CD4-positive, alpha-beta T cell treated with Interleukin-17A for 4 hours (primary cell): Measurements from ENCODE around the gene BTK.

Experiments
- DNase-seq: peaks from one replicate; pipeline ENCODE4 v3.0.0-alpha.2; 2020; ENCODE audit warnings: mixed read lengths

Gene BTK

DNA sequence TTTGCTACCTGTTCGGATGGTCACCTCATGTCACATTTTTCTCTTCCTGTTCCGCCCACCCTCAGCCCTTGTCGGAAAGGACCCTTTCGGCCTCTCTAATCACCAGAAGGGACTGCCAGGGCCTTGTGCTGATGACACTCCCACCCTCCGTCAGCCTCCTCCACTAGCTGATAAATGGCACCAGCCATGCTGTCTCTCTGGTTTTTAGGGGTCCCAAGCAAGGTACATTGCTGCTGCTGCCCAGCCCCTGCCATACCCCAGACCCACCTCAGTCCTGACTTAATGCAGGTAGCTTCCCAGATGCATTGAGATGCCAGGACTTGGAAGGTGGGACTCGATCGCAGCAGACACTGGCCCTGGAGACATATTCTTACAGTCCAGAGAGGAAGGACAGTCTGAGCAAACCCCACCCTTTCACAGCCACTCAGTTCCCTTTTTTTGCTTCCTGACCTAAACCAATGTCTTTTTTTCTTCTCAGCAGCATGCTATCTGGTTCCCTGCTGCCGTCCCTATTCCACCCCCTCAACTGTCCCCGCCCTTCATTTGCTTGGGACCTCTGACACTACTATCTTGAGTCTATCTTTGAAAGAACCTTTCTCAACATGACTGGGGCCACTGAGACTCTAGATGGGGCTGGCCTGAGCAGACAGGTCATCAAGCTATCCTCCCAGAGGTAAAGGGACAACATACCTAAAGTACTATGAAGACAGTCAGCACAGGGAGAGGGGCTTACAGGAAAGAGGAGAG, at the start of gene BTK:
TSS of gene BTK (minus strand) at position 397 of the 747 bp plus-strand sequence. CDS start 10,907 bp downstream, outside the sequence.
- no peak for DNase-seq

GRCh38 chrX:101430457-101431078, 44.6 kb upstream of the BTK start:
- no peak for DNase-seq

DNA sequence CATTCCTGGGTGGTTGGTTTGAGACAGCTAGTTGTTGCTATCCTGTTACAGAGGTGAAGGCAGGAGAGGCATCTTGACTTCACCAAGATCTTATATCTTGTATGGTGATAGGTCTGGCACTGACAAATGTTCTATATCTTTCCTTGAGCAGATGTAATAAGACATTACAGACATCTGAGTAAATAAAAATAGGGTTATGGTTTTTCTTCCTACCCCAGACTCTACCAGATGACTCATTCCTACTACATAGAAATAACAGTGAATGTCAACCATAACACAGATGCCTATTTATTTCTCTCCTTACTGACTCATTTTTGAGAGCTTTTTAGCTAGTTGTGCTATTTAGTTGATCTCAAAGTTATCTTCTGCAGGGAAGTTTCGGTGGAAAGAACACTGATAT, 43.9 kb upstream of the BTK start:
- no peak for DNase-seq

DNA sequence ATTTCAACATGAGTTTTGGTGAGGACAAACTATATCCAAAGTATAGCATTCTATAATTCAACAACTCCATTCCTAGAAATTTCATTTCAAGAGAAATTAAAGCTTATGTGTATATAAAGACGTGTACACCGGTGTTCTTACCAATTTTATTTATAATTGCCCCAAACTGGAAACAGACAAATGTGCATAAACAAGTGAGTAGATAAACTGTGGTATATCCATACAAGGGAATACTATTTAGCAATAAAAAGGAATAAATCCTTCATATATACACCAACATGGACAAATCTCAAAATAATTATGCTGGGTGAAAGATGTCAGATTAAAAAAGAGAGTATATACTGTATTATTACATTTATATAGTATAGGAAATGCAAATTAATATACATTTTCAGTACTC, 42.0 kb upstream of the BTK start:
- no peak for DNase-seq

- DNase-seq: no peak
Measured at GRCh38 chrX:101419489-101419888, 33.5 kb upstream of the BTK start.

DNA sequence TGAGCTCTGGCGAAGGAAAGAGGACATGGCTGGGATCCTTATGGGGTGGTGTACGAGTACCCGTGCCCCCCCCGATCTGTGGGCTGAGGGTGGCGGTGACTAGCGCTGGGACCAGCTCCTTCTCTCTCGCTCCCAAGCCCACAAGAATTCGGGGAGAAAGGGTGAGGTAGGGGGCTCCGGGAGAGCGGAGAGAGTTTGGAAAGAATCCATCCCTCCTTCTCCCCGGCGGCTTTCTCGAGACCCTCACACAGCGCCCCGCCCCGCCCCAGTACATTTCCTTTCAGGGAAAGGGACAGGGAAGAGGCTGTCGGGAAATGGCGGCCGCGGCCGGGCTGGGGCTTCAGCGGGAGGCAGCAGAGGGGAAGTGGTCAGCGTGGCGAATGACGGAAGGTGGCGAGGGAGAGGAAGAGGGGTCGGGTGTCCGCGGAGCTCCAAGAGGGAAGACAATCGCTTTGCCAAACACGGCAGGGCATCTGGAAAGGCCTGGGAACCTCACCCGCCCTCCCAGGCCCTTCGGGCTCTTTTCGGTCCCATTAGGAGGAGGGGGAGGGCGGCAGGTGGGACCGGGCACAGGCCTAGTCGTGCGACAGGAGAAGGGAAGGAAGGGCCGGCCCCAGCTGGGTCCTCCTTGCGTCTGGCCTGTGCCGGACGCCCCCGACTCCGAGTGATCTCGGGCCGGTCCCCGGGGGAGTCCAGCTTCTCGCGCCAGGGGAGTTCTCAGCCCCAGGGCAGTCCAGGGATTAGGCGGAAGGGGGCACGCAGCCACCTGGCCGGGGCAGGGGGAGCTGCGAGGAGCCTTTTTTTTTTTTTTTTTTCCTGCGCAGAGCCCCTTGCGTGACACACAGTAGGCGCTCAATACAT, 32.2 kb upstream of the BTK start:
- peak; percentile 56 for DNase-seq

- DNase-seq: no peak
Measured at GRCh38 chrX:101417190-101417589, 31.2 kb upstream of the BTK start.

GRCh38 chrX:101416691-101417090, 30.7 kb upstream of the BTK start:
- no peak for DNase-seq

DNA sequence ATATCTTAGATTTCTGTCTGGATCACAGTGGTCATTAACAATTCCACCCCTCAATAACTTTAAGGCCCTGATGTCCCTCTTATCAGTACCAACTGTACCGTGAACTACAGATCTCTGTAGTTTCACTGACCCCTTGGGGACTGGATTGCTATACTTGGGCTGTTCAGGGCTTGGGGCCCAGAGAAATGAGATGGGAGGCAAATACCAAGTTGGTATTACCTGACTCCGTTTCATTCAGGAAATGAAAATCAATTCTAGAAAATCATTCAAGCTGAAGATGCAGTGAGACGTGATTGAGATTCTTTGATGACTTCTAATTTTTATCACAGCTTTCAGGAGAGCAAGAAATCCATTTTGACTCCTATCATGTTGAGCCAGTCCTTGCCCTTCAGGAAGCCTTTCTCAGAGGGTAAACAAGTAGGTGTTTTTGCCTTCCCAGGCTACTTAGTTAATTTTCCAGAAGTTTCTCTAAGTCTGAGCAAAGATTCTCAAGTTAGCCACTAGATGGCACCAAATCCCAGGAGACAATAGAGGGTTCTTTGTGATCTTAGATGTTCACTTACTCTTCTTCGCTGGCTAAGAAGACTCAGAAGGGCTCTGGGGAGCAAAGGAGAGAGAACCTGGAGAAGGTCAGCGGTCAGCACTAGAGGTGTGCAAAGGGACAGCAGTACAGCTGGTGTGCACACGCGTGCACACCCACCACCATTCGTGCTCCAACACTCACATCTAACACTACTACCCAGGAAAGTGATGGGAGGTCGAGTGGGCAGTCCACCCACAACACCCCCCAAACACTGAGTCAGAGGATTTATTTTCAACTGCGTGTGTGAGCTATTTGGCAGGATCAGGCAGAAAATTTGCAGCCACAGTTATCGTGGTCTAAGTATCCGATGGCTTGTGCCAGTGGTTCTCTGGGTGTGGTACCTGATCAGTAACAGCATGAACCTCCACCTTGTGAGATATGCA, 29.5 kb upstream of the BTK start:
- peak; percentile 53 for DNase-seq

GRCh38 chrX:101411984-101412383, 26.0 kb upstream of the BTK start:
- DNase-seq: no peak

GRCh38 chrX:101410461-101410860, 24.5 kb upstream of the BTK start:
- DNase-seq: no peak

GRCh38 chrX:101409043-101409442, 23.1 kb upstream of the BTK start:
- no peak for DNase-seq

GRCh38 chrX:101408532-101408841, 22.5 kb upstream of the BTK start:
- no peak for DNase-seq

DNA sequence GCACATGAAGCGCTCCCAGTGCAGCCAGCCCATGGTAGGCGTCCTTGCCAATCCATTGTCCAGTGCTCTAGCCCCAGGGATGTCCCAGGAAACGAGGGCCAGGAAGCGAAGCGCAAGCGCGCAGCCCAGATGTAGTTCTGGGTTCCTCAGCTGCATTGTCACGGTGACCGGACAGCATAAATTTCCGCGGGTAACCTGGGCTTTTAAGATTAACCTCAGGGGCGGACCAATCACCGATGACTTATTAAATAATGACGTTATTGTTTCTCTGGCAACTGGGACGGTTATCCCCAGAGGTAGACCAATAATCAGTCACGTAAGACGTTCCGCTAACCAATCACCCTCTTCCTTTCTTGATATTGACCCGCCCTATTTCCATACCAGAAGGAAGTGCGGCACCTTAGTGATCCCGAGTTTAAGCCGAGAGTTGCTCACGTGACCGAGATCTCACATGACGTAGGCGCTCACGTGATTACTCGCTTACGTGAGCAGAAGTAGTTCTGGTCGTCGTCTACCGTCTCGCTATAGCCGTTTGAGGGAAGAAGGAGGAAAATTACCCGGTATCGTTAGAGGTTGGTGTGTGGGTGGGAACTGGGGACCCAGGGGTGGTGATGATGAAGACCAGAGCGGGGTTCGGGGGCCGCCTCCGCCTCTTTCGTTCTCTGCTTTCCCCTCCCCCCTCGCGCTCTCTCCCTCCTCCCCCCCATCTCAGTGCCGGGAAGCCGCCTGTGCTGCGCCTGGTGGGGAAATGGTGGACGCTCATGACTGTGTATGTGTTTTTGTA, 21.9 kb upstream of the BTK start, which contains the start of the genes GLA and HNRNPH2:
TSS of gene GLA (minus strand) at position 178 of the 784 bp plus-strand sequence. CDS start at position 156, 22 bp downstream.
TSS of gene HNRNPH2 (plus strand) at position 475 of the 784 bp plus-strand sequence. CDS start 3,767 bp downstream, outside the sequence.
- peak; percentile 85 for DNase-seq

DNA sequence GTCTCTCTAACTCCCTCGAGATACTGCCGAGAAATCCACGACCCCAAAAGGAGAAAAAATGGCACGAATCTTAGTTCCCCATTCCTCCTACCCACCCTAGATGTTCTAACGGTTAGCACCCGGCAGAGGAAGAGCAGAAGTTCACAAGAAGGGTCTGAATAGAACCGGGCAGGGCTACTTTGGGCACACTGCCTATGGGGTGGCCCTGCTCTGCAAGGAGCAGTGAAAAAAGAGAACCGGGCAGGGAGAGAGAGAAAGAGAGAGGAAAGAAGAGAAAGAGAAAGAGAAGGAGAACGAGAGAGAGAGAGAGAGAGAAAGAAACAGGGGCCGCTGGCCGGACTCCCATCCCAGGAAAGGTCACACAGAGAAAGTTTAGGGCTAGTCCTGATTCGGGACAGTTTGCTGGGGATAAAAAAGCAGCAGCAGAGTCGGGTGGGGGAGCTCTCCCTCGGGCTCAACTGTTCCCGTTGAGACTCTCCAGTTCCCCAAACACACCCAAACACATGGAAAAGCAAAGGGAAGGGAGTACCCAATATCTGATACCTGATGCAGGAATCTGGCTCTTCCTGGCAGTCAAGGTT, 21.3 kb upstream of the BTK start:
- DNase-seq: no peak

DNA sequence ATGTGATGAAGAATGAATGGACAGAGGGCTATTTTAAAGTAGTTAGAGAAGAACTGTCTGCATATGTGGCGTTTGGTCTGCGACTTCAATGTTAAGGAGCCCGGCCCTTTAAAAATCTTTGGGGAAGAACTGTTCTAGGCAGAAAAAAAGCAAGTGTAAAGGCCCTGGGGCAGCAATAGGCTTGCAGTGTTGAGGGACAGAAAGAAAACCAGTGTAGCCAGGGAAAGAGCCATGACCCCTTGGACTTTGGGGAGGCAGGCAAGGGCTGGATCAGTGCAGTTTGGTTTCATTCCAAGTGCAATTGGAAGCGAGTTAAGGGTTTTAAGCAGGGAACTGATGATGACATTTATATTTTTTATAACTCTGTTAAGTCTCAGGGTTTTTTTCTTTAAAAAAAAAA, 13.8 kb upstream of the BTK start:
- no peak for DNase-seq

- no peak for DNase-seq
Measured at GRCh38 chrX:101398694-101399093, 12.7 kb upstream of the BTK start.

DNA sequence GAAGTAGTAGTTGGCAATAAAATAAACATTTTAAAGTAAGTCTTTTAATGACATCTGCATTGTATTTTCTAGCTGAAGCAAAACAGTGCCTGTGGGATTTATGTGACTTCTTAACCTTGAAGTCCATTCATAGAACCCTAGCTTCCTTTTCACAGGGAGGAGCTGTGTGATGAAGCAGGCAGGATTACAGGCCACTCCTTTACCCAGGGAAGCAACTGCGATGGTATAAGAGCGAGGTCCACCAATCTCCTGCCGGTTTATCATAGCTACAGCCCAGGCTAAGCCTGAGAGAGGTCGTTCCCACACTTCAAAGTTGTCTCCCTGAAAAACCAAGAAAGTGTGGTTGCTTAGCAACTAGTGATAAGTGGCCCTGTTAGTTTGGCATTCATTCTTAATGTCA, 11.8 kb upstream of the BTK start:
- DNase-seq: no peak

GRCh38 chrX:101395789-101396188, 9.8 kb upstream of the BTK start:
- no peak for DNase-seq

DNA sequence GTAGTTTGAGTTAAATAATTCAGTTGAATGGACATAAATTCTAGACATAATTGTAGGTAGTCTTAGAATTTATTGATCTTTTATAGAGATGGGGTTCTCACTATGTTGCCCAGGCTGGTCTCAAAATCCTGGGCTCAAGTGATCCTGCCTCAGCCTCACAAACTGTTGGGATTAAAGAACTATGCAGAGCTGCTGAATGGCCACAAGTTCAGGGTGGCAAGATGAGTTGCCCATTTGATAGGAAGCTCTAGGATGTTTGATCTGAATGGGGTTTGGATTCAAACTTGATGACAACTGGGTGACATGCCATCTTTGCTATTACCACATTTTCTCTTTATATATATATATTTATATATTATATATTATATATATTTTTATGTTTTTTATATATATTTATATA, 8.4 kb upstream of the BTK start:
- no peak for DNase-seq
